GM12801 (cell line): ENCODE measurements around the gene HNRNPLL.

Experiments used
- TF ChIP-seq, protein P1 (sequence below): IDR thresholded peaks from one replicate; pipeline ENCODE4 v1.5.1; 2011; ENCODE audit warnings: control low read depth; ENCODE audit not compliant: insufficient read length; ENCODE audit errors: extremely low read depth

HNRNPLL gene

GRCh38 chr2:38602732-38603401 is at the start of gene HNRNPLL:
Gene HNRNPLL, minus strand, starts transcription at chr2:38602928. Its CDS starts 302 bp downstream, at chr2:38602626.
- TF ChIP-seq, protein P1, sequence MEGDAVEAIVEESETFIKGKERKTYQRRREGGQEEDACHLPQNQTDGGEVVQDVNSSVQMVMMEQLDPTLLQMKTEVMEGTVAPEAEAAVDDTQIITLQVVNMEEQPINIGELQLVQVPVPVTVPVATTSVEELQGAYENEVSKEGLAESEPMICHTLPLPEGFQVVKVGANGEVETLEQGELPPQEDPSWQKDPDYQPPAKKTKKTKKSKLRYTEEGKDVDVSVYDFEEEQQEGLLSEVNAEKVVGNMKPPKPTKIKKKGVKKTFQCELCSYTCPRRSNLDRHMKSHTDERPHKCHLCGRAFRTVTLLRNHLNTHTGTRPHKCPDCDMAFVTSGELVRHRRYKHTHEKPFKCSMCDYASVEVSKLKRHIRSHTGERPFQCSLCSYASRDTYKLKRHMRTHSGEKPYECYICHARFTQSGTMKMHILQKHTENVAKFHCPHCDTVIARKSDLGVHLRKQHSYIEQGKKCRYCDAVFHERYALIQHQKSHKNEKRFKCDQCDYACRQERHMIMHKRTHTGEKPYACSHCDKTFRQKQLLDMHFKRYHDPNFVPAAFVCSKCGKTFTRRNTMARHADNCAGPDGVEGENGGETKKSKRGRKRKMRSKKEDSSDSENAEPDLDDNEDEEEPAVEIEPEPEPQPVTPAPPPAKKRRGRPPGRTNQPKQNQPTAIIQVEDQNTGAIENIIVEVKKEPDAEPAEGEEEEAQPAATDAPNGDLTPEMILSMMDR, result no peak

GRCh38 chr2:38650717-38651116 is 48.0 kb upstream of the HNRNPLL start:
- TF ChIP-seq, protein P1, result no peak

DNA sequence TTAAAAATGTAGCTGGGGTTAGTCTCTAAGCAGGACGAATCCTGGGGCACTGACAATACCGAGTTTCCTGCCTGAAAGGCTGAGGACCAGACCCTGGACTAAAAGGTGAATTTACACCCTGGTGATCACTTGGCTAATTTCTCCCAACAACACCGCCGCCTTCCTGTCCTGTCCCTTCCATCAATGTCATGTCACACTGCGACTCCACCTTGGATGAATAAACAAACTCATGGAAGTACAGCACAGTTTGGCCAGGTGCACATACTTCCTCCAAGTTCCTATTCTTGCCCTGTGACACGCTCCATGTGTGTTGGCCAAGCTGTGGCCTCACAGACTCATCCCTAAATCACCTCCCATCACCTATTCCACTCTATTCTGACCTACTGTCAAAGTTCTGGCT is 47.3 kb upstream of the HNRNPLL start:
- TF ChIP-seq, protein P1, result no peak

- TF ChIP-seq, protein P1, result no peak
These were observed 46.5 kb upstream of the HNRNPLL start for GRCh38 chr2:38649176-38649728.

- TF ChIP-seq, protein P1, result no peak
These were observed 45.5 kb upstream of the HNRNPLL start for GRCh38 chr2:38648107-38648761.

- TF ChIP-seq, protein P1, result no peak
These were observed 40.4 kb upstream of the HNRNPLL start for GRCh38 chr2:38643021-38643671.

DNA sequence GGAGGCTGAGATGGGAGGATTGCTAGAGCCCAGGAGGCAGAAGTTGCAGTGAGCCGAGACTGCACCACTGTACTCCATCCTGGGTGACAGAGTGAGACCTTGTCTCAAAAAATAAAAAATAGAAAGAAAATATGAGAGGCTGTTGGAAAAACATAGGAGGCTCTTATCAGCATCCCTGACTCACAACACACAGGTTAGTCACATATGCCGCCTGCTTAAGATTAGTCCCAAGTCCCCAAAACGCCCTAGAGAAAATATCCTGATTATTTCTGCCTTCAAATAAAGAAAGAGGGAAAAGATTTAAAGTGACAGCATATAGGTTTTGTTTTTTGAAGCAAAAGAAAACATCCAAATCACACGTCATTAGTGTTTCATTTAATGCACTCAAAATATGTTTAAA is 33.3 kb upstream of the HNRNPLL start:
- TF ChIP-seq, protein P1, result no peak
